Neuronal stem cell (in vitro differentiated cells): ENCODE data around the gene STK36.

Source experiments
- DNase-seq: peaks from one replicate; pipeline ENCODE4 v3.0.0-alpha.2; 2013; ENCODE audit warnings: low spot score
- H2AFZ ChIP-seq: one replicate; pipeline ENCODE4 v1.6.1; 2013; ENCODE audit warnings: mild to moderate bottlenecking, low read length, inconsistent platforms
- H2AK5ac ChIP-seq: 2 replicates; pipeline ENCODE4 v1.6.1; 2013; ENCODE audit warnings: low read depth, mild to moderate bottlenecking, inconsistent platforms, low read length, moderate library complexity, mixed read lengths
- H2BK120ac ChIP-seq: 2 replicates; pipeline ENCODE4 v1.6.1; 2013; ENCODE audit warnings: low read depth, mild to moderate bottlenecking, inconsistent platforms, low read length, moderate library complexity, mixed read lengths
- H2BK12ac ChIP-seq: one replicate; pipeline ENCODE4 v1.6.1; 2013; ENCODE audit warnings: low read length, inconsistent platforms
- H2BK15ac ChIP-seq: 2 replicates; pipeline ENCODE4 v1.6.1; 2013; ENCODE audit warnings: mild to moderate bottlenecking, low read length, inconsistent platforms, mixed read lengths
- H2BK5ac ChIP-seq: one replicate; pipeline ENCODE4 v1.6.1; 2013; ENCODE audit warnings: inconsistent platforms, mild to moderate bottlenecking, low read length, moderate library complexity
- H3K14ac ChIP-seq: one replicate; pipeline ENCODE4 v1.6.1; 2013; ENCODE audit warnings: low read length, inconsistent platforms
- H3K18ac ChIP-seq: 2 replicates; pipeline ENCODE4 v1.6.1; 2013; ENCODE audit warnings: low read length, inconsistent platforms
- H3K23ac ChIP-seq: 2 replicates; pipeline ENCODE4 v1.6.1; 2013; ENCODE audit warnings: low read depth, mild to moderate bottlenecking, mixed read lengths, low read length, inconsistent platforms; ENCODE audit not compliant: poor library complexity
- H3K27ac ChIP-seq: replicated peaks from 3 replicates; pipeline ENCODE4 v1.5.1; 2013; ENCODE audit warnings: low read length, inconsistent platforms
- H3K27me3 ChIP-seq, 3 experiments: 2 replicates each; pipeline ENCODE4 v1.6.1; 2013; ENCODE audit warnings: low read length in 3 of 3, mild to moderate bottlenecking in 2 of 3, inconsistent platforms in 1 of 3, low read depth in 1 of 3, mixed read lengths in 1 of 3, moderate library complexity in 1 of 3; ENCODE audit not compliant: control insufficient read depth in 3 of 3, insufficient read depth in 3 of 3
- H3K36me3 ChIP-seq, 2 donors: replicated peaks in 1 of 2; 2 replicates each; pipeline ENCODE4 v1.6.1; 2013; ENCODE audit warnings: low read length in 2 of 2; ENCODE audit not compliant: control insufficient read depth in 2 of 2, insufficient read depth in 2 of 2
- H3K4ac ChIP-seq: 2 replicates; pipeline ENCODE4 v1.6.1; 2013; ENCODE audit warnings: inconsistent platforms, mild to moderate bottlenecking, low read length, moderate library complexity
- H3K4me1 ChIP-seq, 2 donors: 1 replicate in 1 of 2; 2 replicates in 1 of 2; pipeline ENCODE4 v1.6.1; 2013; ENCODE audit warnings: low read length in 2 of 2, low read depth in 1 of 2; ENCODE audit not compliant: control insufficient read depth in 2 of 2, insufficient read depth in 1 of 2
- H3K4me2 ChIP-seq: one replicate; pipeline ENCODE4 v1.6.1; 2013; ENCODE audit warnings: mild to moderate bottlenecking, low read length, inconsistent platforms; ENCODE audit not compliant: insufficient read depth, poor library complexity, severe bottlenecking
- H3K4me3 ChIP-seq, 2 donors: 2 replicates each; pipeline ENCODE4 v1.5.1; 2013; ENCODE audit warnings: low read length in 2 of 2, mild to moderate bottlenecking in 2 of 2, inconsistent platforms in 1 of 2, moderate library complexity in 1 of 2
- H3K79me1 ChIP-seq: one replicate; pipeline ENCODE4 v1.6.1; 2013; ENCODE audit warnings: low read depth, mild to moderate bottlenecking, inconsistent platforms, low read length, moderate library complexity
- H3K9ac ChIP-seq: one replicate; pipeline ENCODE4 v1.6.1; 2013; ENCODE audit warnings: mild to moderate bottlenecking, low read depth, low read length, inconsistent platforms; ENCODE audit not compliant: poor library complexity
- H3K9me3 ChIP-seq, 2 donors: replicated peaks in 1 of 2; 2 replicates each; pipeline versions ENCODE3 to v1.6.1; 2013; ENCODE audit warnings: low read length in 2 of 2, mild to moderate bottlenecking in 2 of 2, inconsistent platforms in 1 of 2, low read depth in 1 of 2, mixed read lengths in 1 of 2, moderate library complexity in 1 of 2; ENCODE audit not compliant: control insufficient read depth in 2 of 2, insufficient read depth in 1 of 2
- H4K8ac ChIP-seq: one replicate; pipeline ENCODE4 v1.6.1; 2013; ENCODE audit warnings: low read depth, mild to moderate bottlenecking, inconsistent platforms, low read length, moderate library complexity
- H4K91ac ChIP-seq: one replicate; pipeline ENCODE4 v1.6.1; 2013; ENCODE audit warnings: low read length, low read depth, mild to moderate bottlenecking, inconsistent platforms; ENCODE audit not compliant: poor library complexity
- WGBS, 2 donors: extraction: QIAGEN DNeasy Blood & Tissue Kit; methylation state at CpG; one replicate each; pipeline ENCODE4 v1.1.7; 2013; ENCODE audit warnings: missing lambda C conversion rate in 2 of 2, mixed read lengths in 1 of 2; ENCODE audit not compliant: insufficient read length in 2 of 2, insufficient replicate concordance in 1 of 2; ENCODE audit errors: extremely low coverage in 2 of 2; 5-methylcytosine and 5-hydroxymethylcytosine counted together

The STK36 gene

DNA sequence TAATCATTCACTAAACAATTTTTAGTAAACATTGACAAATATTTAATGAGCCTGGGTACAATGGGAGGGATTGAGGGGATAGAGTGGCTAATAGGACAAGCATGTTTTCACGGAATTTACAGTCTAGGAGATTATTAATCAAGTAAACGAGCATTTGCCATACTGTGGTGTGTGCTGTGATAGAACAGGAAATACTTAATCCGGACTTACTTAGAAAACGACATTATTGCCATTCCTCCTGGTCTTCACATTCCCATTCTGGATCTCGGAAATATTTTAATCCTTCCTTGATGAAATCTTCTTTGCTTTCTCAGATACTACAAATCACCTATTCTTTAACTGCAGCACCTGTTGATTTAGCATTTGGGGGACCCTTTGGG, 39.7 kb downstream of the STK36 start:
- Histone ChIP-seq H3K18ac (no peak overlapping the region), H2BK12ac (no peak overlapping the region), H3K9me3 (no peaks in the 10 kb centered on the region), H3K9ac (no peak overlapping the region), H3K4ac (no peak overlapping the region), H2BK15ac (no peak overlapping the region), H3K36me3 (peaks cover 0 to 31% of the 10 kb centered on the region in 2 donors), H2AFZ (peak overlapping the region; percentile 92), H2BK5ac (no peak overlapping the region), H3K4me1 (peaks cover 2 to 5% of the 10 kb centered on the region in 2 donors), H4K8ac (no peak overlapping the region), H3K27ac (no peak overlapping the region), H3K79me1 (peaks cover 7% of the 10 kb centered on the region), H2BK120ac (no peak overlapping the region), H3K14ac (no peak overlapping the region), H3K4me3 (peak overlapping the region; percentile 78 to 98), H3K4me2 (peak overlapping the region; percentile 19), H2AK5ac (no peak overlapping the region), H3K23ac (no peak overlapping the region), H3K27me3 (no peaks in the 10 kb centered on the region), H4K91ac (no peak overlapping the region)
- no peak for DNase-seq
- no CpG with 5 or more reads among the region's 5 CpGs for WGBS, 2 donors

GRCh38 chr2:218713922-218714321, 42.0 kb downstream of the STK36 start:
- H2BK15ac ChIP-seq, result no peak overlapping the region
- H3K14ac ChIP-seq, result no peak overlapping the region
- H3K23ac ChIP-seq, result no peak overlapping the region
- no peak overlapping the region for H3K27ac ChIP-seq
- WGBS, 2 donors, result no CpG with 5 or more reads among the region's 2 CpGs
- peaks cover 0 to 52% of the 10 kb centered on the region in 2 donors for H3K36me3 ChIP-seq
- no peaks in the 10 kb centered on the region for H3K27me3 ChIP-seq
- H3K4ac ChIP-seq, result no peak overlapping the region
- peaks cover 7% of the 10 kb centered on the region for H3K79me1 ChIP-seq
- H3K4me3 ChIP-seq, result no peak overlapping the region
- H2BK120ac ChIP-seq, result no peak overlapping the region
- H3K9me3 ChIP-seq, result no peaks in the 10 kb centered on the region
- DNase-seq, result no peak
- H4K8ac ChIP-seq, result no peak overlapping the region
- H2BK12ac ChIP-seq, result no peak overlapping the region
- no peak overlapping the region for H2AK5ac ChIP-seq
- peaks cover 2 to 5% of the 10 kb centered on the region in 2 donors for H3K4me1 ChIP-seq
- H2BK5ac ChIP-seq, result no peak overlapping the region
- H3K9ac ChIP-seq, result no peak overlapping the region
- no peak overlapping the region for H2AFZ ChIP-seq
- no peak overlapping the region for H3K4me2 ChIP-seq
- no peak overlapping the region for H4K91ac ChIP-seq
- no peak overlapping the region for H3K18ac ChIP-seq

DNA sequence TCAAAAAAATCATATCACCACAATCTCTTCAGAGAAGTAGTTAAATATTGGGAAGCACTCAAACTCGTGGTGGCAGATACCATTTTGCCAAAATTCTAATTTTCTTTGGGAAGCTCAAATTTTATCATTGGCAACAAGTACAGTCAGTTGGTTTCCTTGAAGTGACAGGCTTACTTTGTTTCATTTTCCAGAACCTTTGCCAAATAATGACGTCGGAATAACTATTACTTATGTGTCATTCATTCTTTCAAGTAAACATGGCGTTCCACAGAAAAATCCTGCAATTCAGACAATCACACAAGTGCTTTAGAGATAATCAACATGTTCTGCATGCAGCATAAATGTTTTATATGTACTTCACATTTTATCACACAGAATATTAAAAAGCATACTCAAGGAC, 44.2 kb downstream of the STK36 start:
- no peak overlapping the region for H2BK120ac ChIP-seq
- H2BK12ac ChIP-seq, result no peak overlapping the region
- H3K27ac ChIP-seq, result no peak overlapping the region
- no peak overlapping the region for H3K18ac ChIP-seq
- no peak overlapping the region for H3K4me2 ChIP-seq
- H3K14ac ChIP-seq, result no peak overlapping the region
- H3K9ac ChIP-seq, result no peak overlapping the region
- H3K23ac ChIP-seq, result no peak overlapping the region
- H3K27me3 ChIP-seq, result no peaks in the 10 kb centered on the region
- no peak overlapping the region for H2BK5ac ChIP-seq
- H2AFZ ChIP-seq, result no peak overlapping the region
- H3K4me1 ChIP-seq, result peaks cover 2 to 5% of the 10 kb centered on the region in 2 donors
- H3K4me3 ChIP-seq, result no peak overlapping the region
- no peak overlapping the region for H3K4ac ChIP-seq
- WGBS, 2 donors, result no CpG with 5 or more reads among the region's 4 CpGs
- H3K9me3 ChIP-seq, result peaks cover 0 to 5% of the 10 kb centered on the region in 2 donors
- no peak overlapping the region for H4K8ac ChIP-seq
- peaks cover 6 to 73% of the 10 kb centered on the region in 2 donors for H3K36me3 ChIP-seq
- peaks cover 3% of the 10 kb centered on the region for H3K79me1 ChIP-seq
- no peak overlapping the region for H2BK15ac ChIP-seq
- no peak overlapping the region for H2AK5ac ChIP-seq
- no peak overlapping the region for H4K91ac ChIP-seq
- DNase-seq, result no peak

GRCh38 chr2:218717262-218717661, 45.4 kb downstream of the STK36 start:
- H3K36me3 ChIP-seq, result peaks cover 6 to 73% of the 10 kb centered on the region in 2 donors
- H2AFZ ChIP-seq, result no peak overlapping the region
- H2BK15ac ChIP-seq, result no peak overlapping the region
- H3K27me3 ChIP-seq, result no peaks in the 10 kb centered on the region
- H3K27ac ChIP-seq, result no peak overlapping the region
- no peak overlapping the region for H3K23ac ChIP-seq
- H2BK120ac ChIP-seq, result no peak overlapping the region
- peaks cover 0 to 5% of the 10 kb centered on the region in 2 donors for H3K9me3 ChIP-seq
- no peak overlapping the region for H2BK12ac ChIP-seq
- no peaks in the 10 kb centered on the region for H3K4me1 ChIP-seq
- no peak overlapping the region for H3K4me3 ChIP-seq
- H3K4me2 ChIP-seq, result no peak overlapping the region
- no peak overlapping the region for H3K4ac ChIP-seq
- no peak overlapping the region for H3K9ac ChIP-seq
- no peak overlapping the region for H3K18ac ChIP-seq
- H3K79me1 ChIP-seq, result peaks cover 4% of the 10 kb centered on the region
- H4K8ac ChIP-seq, result no peak overlapping the region
- no peak for DNase-seq
- WGBS, 2 donors, result no CpG with 5 or more reads among the region's 3 CpGs
- no peak overlapping the region for H2AK5ac ChIP-seq
- no peak overlapping the region for H3K14ac ChIP-seq
- no peak overlapping the region for H4K91ac ChIP-seq
- no peak overlapping the region for H2BK5ac ChIP-seq
